ENCODE results near the gene FAM193B.

Gene FAM193B

GRCh38 chr5:177482359-177482795, 72.0 kb downstream of the FAM193B start:
- TF ChIP-seq, protein P1, sequence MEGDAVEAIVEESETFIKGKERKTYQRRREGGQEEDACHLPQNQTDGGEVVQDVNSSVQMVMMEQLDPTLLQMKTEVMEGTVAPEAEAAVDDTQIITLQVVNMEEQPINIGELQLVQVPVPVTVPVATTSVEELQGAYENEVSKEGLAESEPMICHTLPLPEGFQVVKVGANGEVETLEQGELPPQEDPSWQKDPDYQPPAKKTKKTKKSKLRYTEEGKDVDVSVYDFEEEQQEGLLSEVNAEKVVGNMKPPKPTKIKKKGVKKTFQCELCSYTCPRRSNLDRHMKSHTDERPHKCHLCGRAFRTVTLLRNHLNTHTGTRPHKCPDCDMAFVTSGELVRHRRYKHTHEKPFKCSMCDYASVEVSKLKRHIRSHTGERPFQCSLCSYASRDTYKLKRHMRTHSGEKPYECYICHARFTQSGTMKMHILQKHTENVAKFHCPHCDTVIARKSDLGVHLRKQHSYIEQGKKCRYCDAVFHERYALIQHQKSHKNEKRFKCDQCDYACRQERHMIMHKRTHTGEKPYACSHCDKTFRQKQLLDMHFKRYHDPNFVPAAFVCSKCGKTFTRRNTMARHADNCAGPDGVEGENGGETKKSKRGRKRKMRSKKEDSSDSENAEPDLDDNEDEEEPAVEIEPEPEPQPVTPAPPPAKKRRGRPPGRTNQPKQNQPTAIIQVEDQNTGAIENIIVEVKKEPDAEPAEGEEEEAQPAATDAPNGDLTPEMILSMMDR (IDR thresholded peaks at IDR 0.05; ENCODE audit: insufficient read depth, low read length, poor library complexity, severe bottlenecking) = no peak
- no peak for TF ChIP-seq EZH2phosphoT487 (conservative IDR thresholded peaks at IDR 0.05; ENCODE audit: low read length)
- Histone ChIP-seq H3F3A (ENCODE audit: insufficient read depth) (no peaks in the 10 kb centered on the region), H3K9me2 (replicated peaks; ENCODE audit: insufficient read depth, low read length) (no peaks in the 10 kb centered on the region), H3K27ac (ENCODE audit: low read depth, low read length) (no peak overlapping the region), H3K79me2 (ENCODE audit: insufficient read depth, low read length) (no peaks in the 10 kb centered on the region), H3K9ac (ENCODE audit: low read length) (no peak overlapping the region), H3K27me3 (ENCODE audit: low read length) (no peaks in the 10 kb centered on the region), H3K36me3 (ENCODE audit: low read length) (no peaks in the 10 kb centered on the region), H3K4me3 (ENCODE audit: insufficient read depth, low read length, poor library complexity, severe bottlenecking) (no peak overlapping the region), H4K20me1 (ENCODE audit: low read depth, low read length) (no peaks in the 10 kb centered on the region), H3K9me3 (ENCODE audit: insufficient read depth, low read length) (no peaks in the 10 kb centered on the region), H3K4me2 (ENCODE audit: low read depth, low read length, poor library complexity, severe bottlenecking) (no peak overlapping the region), H2AFZ (ENCODE audit: low read depth, low read length, severe bottlenecking) (no peak overlapping the region)

DNA sequence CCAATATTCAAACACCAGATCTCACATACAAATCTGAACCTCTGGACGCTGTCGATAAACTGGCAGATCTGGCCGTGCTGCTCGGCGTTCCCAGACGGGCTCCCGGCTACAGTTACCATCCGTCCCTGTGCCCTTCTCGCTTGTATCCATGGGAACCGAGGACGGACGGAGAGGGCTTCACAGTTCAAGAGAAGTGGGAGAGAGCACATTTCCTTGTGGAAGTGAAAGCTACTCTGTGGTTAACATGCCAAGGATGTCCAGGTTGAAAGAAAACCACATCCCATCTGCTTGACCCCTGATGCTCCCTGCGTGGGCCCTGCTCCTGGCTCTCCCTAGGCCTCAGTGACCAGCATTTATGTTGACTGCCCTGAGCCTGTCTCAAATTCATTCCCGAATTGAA, 74.6 kb downstream of the FAM193B start:
- no peaks in the 10 kb centered on the region for H3K36me3 ChIP-seq (ENCODE audit: low read length)
- no peak overlapping the region for H3K9ac ChIP-seq (ENCODE audit: low read length)
- no peaks in the 10 kb centered on the region for H3K9me3 ChIP-seq (ENCODE audit: insufficient read depth, low read length)
- no peaks in the 10 kb centered on the region for H3K79me2 ChIP-seq (ENCODE audit: insufficient read depth, low read length)
- no peak overlapping the region for H3K4me2 ChIP-seq (ENCODE audit: low read depth, low read length, poor library complexity, severe bottlenecking)
- H4K20me1 ChIP-seq (ENCODE audit: low read depth, low read length) = no peaks in the 10 kb centered on the region
- H3K4me3 ChIP-seq (ENCODE audit: insufficient read depth, low read length, poor library complexity, severe bottlenecking) = no peak overlapping the region
- TF ChIP-seq, protein P1 (IDR thresholded peaks at IDR 0.05; ENCODE audit: insufficient read depth, low read length, poor library complexity, severe bottlenecking) = no peak
- TF ChIP-seq EZH2phosphoT487 (conservative IDR thresholded peaks at IDR 0.05; ENCODE audit: low read length) = no peak
- no peak overlapping the region for H3K27ac ChIP-seq (ENCODE audit: low read depth, low read length)
- H2AFZ ChIP-seq (ENCODE audit: low read depth, low read length, severe bottlenecking) = no peak overlapping the region
- no peaks in the 10 kb centered on the region for H3K27me3 ChIP-seq (ENCODE audit: low read length)
- no peaks in the 10 kb centered on the region for H3K9me2 ChIP-seq (replicated peaks; ENCODE audit: insufficient read depth, low read length)
- H3F3A ChIP-seq (ENCODE audit: insufficient read depth) = no peaks in the 10 kb centered on the region; the same call in 1 of the 2 replicates

DNA sequence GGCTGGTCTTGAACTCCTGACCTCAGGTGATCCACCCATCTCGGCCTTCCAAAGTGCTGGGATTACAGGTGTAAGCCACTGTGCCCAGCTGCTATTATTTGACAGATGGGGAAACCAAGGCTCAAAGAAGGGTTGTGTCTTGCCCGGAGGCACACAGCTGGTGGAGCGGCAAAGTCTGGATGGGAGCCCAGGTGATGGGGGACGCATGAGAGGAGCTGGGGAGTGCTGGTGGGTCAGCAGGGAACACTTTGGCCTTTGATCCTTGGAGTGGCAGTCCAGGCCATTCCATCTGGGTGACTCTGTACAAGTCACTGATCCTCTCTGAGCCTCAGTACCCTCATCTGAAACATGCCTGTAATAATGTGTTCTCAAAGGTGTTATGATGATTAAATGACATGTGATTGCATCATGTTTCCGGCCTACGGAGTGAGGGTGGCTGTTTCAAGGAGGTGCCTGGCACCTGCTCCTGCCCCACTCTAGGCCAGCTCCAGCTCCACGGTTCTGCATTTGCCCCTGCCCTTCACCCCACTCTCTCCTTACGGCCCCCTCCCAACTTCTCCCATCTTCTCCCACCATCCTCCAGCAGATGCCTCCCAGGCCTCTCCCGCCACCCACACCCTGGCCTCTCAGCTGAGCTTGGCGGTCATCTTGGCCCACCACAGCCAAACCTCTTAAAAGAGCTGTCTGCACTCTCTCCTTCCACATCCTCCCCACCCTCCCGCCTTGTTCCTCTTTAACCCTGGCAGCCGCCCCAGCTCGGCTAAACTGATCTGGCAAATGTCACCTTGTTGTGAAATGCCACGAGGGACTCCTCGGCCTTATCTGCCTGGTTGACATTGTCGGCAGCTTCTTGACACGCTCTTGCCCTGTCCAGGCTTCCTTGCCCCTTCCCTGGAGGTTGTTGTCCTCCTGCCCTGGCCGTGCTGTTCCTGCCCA, 75.4 kb downstream of the FAM193B start:
- Histone ChIP-seq H3K4me3 (ENCODE audit: insufficient read depth, low read length, poor library complexity, severe bottlenecking) (no peak overlapping the region), H3K4me2 (ENCODE audit: low read depth, low read length, poor library complexity, severe bottlenecking) (no peak overlapping the region), H3K27ac (ENCODE audit: low read depth, low read length) (peak overlapping the region; percentile 50), H3K9me3 (ENCODE audit: insufficient read depth, low read length) (no peaks in the 10 kb centered on the region), H3K36me3 (ENCODE audit: low read length) (no peaks in the 10 kb centered on the region), H3K9ac (ENCODE audit: low read length) (peak overlapping the region; percentile 14; the same call in 1 of the 2 replicates), H3F3A (ENCODE audit: insufficient read depth) (no peaks in the 10 kb centered on the region; the same call in 1 of the 2 replicates), H3K9me2 (replicated peaks; ENCODE audit: insufficient read depth, low read length) (no peaks in the 10 kb centered on the region), H3K27me3 (ENCODE audit: low read length) (no peaks in the 10 kb centered on the region), H2AFZ (ENCODE audit: low read depth, low read length, severe bottlenecking) (no peak overlapping the region), H3K79me2 (ENCODE audit: insufficient read depth, low read length) (no peaks in the 10 kb centered on the region), H4K20me1 (ENCODE audit: low read depth, low read length) (no peaks in the 10 kb centered on the region)
- TF ChIP-seq, protein P1 (IDR thresholded peaks at IDR 0.05; ENCODE audit: insufficient read depth, low read length, poor library complexity, severe bottlenecking) = no peak
- TF ChIP-seq EZH2phosphoT487 (conservative IDR thresholded peaks at IDR 0.05; ENCODE audit: low read length) = no peak
